GM12878 (cell line): ENCODE measurements around the gene EFCAB11. TPM values are rescaled to one million over a fixed set of nuclear protein-coding genes. Genes with fewer than 3 reads are reported as not detected.

Experiments
- CREB1 ChIP-seq: IDR thresholded peaks from 2 replicates; pipeline ENCODE4 v1.6.1; 2012; ENCODE audit warnings: low read depth, mild to moderate bottlenecking, inconsistent platforms
- CREM ChIP-seq: IDR thresholded peaks from 2 replicates; pipeline ENCODE4 v1.6.1; 2014; ENCODE audit warnings: antibody characterized with exemption, low read depth
- DPF2 ChIP-seq: fragments of 450-650 bp; IDR thresholded peaks from 2 replicates; pipeline ENCODE4 v1.6.1; 2017; ENCODE audit warnings: mild to moderate bottlenecking
- ELK1 ChIP-seq: IDR thresholded peaks from 2 replicates; pipeline ENCODE4 v1.6.1; 2012; ENCODE audit warnings: low read depth, low read length, improper control_type of control experiment
- FOS ChIP-seq: IDR thresholded peaks from 3 replicates; pipeline ENCODE4 v1.6.1; 2011; ENCODE audit warnings: borderline replicate concordance; ENCODE audit not compliant: insufficient read length; ENCODE audit errors: extremely low read depth
- FOXK2 ChIP-seq: fragments of 450-650 bp; IDR thresholded peaks from 2 replicates; pipeline ENCODE4 v1.6.1; 2017; ENCODE audit warnings: mild to moderate bottlenecking, moderate library complexity
- IKZF2 ChIP-seq, 2 experiments: fragments of 450-650 bp; IDR thresholded peaks; 2 replicates each; pipeline ENCODE4 v1.6.1; 2017; ENCODE audit warnings: mild to moderate bottlenecking in 2 of 2, moderate library complexity in 2 of 2
- IRF5 ChIP-seq: fragments of 450-650 bp; IDR thresholded peaks from 2 replicates; pipeline ENCODE4 v1.6.1; 2017; ENCODE audit warnings: borderline replicate concordance
- JUNB ChIP-seq: IDR thresholded peaks from 2 replicates; pipeline ENCODE4 v1.6.1; 2016; ENCODE audit warnings: antibody characterized with exemption, mild to moderate bottlenecking
- NRF1 ChIP-seq: conservative IDR thresholded peaks from 2 replicates; pipeline ENCODE4 v1.6.1; 2011; ENCODE audit warnings: mild to moderate bottlenecking, low read depth, low read length, improper control_type of control experiment
- POU2F2 ChIP-seq: IDR thresholded peaks from 3 replicates; pipeline ENCODE4 v1.6.1; 2011; ENCODE audit warnings: low read depth, mild to moderate bottlenecking, low read length, borderline replicate concordance
- RAD21 ChIP-seq: IDR thresholded peaks from 2 replicates; pipeline ENCODE4 v1.6.1; 2011; ENCODE audit warnings: mild to moderate bottlenecking, low read depth, low read length, moderate library complexity; ENCODE audit not compliant: insufficient read depth
- RAD51 ChIP-seq: fragments of 450-650 bp; IDR thresholded peaks from 2 replicates; pipeline ENCODE4 v1.6.1; 2016; ENCODE audit warnings: moderate library complexity, mild to moderate bottlenecking, inconsistent platforms
- RUNX3 ChIP-seq: IDR thresholded peaks from 2 replicates; pipeline ENCODE4 v1.6.1; 2012; ENCODE audit warnings: low read length, inconsistent platforms
- SIX5 ChIP-seq: IDR thresholded peaks from 2 replicates; pipeline ENCODE4 v1.6.1; 2011; ENCODE audit warnings: mild to moderate bottlenecking, low read depth, low read length, moderate library complexity; ENCODE audit not compliant: severe bottlenecking
- SPI1 ChIP-seq: IDR thresholded peaks from 2 replicates; pipeline ENCODE4 v1.6.1; 2011; ENCODE audit warnings: low read depth, mild to moderate bottlenecking, low read length, moderate library complexity, borderline replicate concordance; ENCODE audit not compliant: insufficient read depth
- SRF ChIP-seq, 2 experiments: IDR thresholded peaks; 2 replicates each; pipeline ENCODE4 v1.6.1; 2011; ENCODE audit warnings: low read depth in 2 of 2, low read length in 2 of 2, mild to moderate bottlenecking in 1 of 2, moderate library complexity in 1 of 2
- STAT3 ChIP-seq: IDR thresholded peaks from 2 replicates; pipeline ENCODE4 v1.6.1; 2011; ENCODE audit warnings: low read depth, low read length, improper control_type of control experiment
- ZNF24 ChIP-seq: fragments of 450-650 bp; IDR thresholded peaks from 2 replicates; pipeline ENCODE4 v1.6.1; 2017; ENCODE audit warnings: antibody characterized with exemption, mild to moderate bottlenecking
- polyA plus RNA-seq, 11 experiments: library from polyadenylated mRNA; depleted of rRNA in 4 of 11; unstranded in 6 of 11; stranded (reverse) in 5 of 11; fragments of >200 nt; fragmentation: Nextera tagmentation in 4 of 11; fragmentation: Illumina TruSeq in 1 of 11; extraction: Ambion mirVana in 4 of 11; extraction: Trizol in 1 of 11; gene quantifications; 1 replicate in 1 of 11; 2 replicates in 10 of 11; pipeline versions ENCODE4 v1.2.1 to v1.2.3, GENCODE V29; 2011 to 2016; ENCODE audit warnings: inconsistent platforms in 2 of 11, missing spikeins in 2 of 11, low read depth in 1 of 11
- total RNA-seq, 4 experiments: library from RNA; depleted of rRNA in 3 of 4; stranded (reverse); fragments of >200 nt in 3 of 4; fragmentation: Illumina TruSeq in 1 of 4; extraction: Trizol in 1 of 4; gene quantifications; 2 replicates each; pipeline versions ENCODE4 v1.2.1 to v1.2.3, GENCODE V29; 2013 to 2021
- TF ChIP-seq, protein P1 (sequence below): fragments of 450-650 bp; IDR thresholded peaks from 2 replicates; pipeline ENCODE4 v1.6.1; 2018; ENCODE audit warnings: mild to moderate bottlenecking, low read depth, moderate library complexity; ENCODE audit not compliant: partially characterized antibody
- TF ChIP-seq, protein P2 (sequence below): IDR thresholded peaks from 2 replicates; pipeline ENCODE4 v1.6.1; 2011; ENCODE audit warnings: low read depth, low read length, improper control_type of control experiment, borderline replicate concordance
- TF ChIP-seq, protein P3 (sequence below), 3 experiments: IDR thresholded peaks in 2 of 3; conservative IDR thresholded peaks in 1 of 3; 2 replicates each; pipeline ENCODE4 v1.5.1; 2011; ENCODE audit warnings: low read depth in 3 of 3, low read length in 3 of 3, mild to moderate bottlenecking in 3 of 3, control low read depth in 2 of 3, moderate library complexity in 2 of 3, inconsistent platforms in 1 of 3, mixed read lengths in 1 of 3; ENCODE audit not compliant: control insufficient read depth in 2 of 3, insufficient read depth in 1 of 3; ENCODE audit errors: extremely low read depth in 1 of 3

EFCAB11 gene
- total and polyA plus RNA-seq, 10 of the 15 experiments (the other 5 are each of a cell fraction or from before 2014, with no cell fraction given), result 8.6 to 37.4 (median 18.0) TPM

DNA sequence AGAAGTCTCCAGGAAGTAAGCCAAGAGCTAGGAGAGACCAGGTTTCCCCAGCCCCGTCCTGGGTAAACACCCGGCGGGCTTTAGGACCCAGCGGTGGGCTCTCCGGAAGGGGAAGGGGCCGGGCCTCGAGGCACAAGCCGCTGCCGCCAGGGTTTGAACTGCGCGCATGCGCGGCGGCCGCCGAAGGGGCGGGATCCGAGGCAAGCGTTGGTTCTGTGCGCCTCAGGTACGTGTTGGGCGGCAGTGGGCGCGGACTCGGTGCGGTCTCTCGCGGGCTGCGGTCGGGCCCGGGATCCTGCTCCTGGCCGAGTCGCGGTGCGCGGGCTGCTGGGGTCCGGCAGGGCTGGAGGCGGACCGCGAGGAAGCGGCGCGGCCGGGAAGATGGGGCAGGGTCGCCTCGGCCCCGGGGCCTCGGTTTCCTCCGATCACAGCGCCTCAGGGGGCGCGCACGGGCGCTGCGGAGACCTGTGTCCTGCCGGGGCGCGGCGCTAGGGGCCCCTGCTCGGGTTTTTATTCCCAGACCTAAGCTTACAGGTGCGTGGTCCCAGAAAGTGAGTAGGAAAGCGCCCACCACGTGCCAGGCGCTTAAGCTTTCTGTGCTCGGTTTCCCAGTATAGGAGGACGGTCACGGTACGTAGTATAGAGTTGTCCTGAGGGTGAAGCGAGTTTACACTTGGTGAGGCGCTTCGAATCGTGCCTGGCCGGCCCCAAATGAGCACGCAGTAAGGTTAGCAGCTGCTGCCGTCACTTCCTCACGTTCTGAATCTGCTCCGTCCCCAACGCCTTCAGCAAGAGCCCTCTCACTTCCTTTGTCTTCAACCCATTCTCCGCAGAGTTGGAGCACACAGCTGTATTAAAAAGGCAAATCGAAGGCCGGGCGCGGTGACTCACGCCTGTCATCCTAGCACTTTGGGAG is 1.5 kb upstream of the EFCAB11 start, which contains the start of gene TDP1 (continued):
- TF ChIP-seq, protein P1, sequence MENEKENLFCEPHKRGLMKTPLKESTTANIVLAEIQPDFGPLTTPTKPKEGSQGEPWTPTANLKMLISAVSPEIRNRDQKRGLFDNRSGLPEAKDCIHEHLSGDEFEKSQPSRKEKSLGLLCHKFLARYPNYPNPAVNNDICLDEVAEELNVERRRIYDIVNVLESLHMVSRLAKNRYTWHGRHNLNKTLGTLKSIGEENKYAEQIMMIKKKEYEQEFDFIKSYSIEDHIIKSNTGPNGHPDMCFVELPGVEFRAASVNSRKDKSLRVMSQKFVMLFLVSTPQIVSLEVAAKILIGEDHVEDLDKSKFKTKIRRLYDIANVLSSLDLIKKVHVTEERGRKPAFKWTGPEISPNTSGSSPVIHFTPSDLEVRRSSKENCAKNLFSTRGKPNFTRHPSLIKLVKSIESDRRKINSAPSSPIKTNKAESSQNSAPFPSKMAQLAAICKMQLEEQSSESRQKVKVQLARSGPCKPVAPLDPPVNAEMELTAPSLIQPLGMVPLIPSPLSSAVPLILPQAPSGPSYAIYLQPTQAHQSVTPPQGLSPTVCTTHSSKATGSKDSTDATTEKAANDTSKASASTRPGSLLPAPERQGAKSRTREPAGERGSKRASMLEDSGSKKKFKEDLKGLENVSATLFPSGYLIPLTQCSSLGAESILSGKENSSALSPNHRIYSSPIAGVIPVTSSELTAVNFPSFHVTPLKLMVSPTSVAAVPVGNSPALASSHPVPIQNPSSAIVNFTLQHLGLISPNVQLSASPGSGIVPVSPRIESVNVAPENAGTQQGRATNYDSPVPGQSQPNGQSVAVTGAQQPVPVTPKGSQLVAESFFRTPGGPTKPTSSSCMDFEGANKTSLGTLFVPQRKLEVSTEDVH, result no peak
- TF ChIP-seq JUNB (0 out of 2 replicates have a peak, but pooled peaks have one; percentile 10), FOXK2 (peak; percentile 78), STAT3 (no peak), IRF5 (no peak), SRF (IDR thresholded peaks at IDR 0.05; ENCODE audit: low read depth in 2 of 2, low read length in 2 of 2) (no peak), ELK1 (peak; percentile 85), CREM (peak; percentile 85), RUNX3 (peak; percentile 20), DPF2 (peak; percentile 84), POU2F2 (peak; percentile 72; the same call in 2 of the 3 replicates), FOS (no peak), RAD21 (no peak), RAD51 (no peak), ZNF24 (no peak), IKZF2 (IDR thresholded peaks at IDR 0.05) (no peak; a peak in 1 of 4 replicates), SIX5 (no peak), NRF1 (peak; percentile 81), SPI1 (peak; percentile 80; the same call in 1 of the 2 replicates), CREB1 (peak; percentile 82)
- TF ChIP-seq, protein P2, sequence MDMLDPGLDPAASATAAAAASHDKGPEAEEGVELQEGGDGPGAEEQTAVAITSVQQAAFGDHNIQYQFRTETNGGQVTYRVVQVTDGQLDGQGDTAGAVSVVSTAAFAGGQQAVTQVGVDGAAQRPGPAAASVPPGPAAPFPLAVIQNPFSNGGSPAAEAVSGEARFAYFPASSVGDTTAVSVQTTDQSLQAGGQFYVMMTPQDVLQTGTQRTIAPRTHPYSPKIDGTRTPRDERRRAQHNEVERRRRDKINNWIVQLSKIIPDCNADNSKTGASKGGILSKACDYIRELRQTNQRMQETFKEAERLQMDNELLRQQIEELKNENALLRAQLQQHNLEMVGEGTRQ, result no peak
- TF ChIP-seq, protein P3, sequence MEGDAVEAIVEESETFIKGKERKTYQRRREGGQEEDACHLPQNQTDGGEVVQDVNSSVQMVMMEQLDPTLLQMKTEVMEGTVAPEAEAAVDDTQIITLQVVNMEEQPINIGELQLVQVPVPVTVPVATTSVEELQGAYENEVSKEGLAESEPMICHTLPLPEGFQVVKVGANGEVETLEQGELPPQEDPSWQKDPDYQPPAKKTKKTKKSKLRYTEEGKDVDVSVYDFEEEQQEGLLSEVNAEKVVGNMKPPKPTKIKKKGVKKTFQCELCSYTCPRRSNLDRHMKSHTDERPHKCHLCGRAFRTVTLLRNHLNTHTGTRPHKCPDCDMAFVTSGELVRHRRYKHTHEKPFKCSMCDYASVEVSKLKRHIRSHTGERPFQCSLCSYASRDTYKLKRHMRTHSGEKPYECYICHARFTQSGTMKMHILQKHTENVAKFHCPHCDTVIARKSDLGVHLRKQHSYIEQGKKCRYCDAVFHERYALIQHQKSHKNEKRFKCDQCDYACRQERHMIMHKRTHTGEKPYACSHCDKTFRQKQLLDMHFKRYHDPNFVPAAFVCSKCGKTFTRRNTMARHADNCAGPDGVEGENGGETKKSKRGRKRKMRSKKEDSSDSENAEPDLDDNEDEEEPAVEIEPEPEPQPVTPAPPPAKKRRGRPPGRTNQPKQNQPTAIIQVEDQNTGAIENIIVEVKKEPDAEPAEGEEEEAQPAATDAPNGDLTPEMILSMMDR (IDR thresholded peaks at IDR 0.05 in 2 of 3, conservative IDR thresholded peaks at IDR 0.05 in 1 of 3; ENCODE audit: control insufficient read depth in 2 of 3, extremely low read depth in 1 of 3, insufficient read depth in 1 of 3, low read depth in 3 of 3, low read length in 3 of 3), result no peak
